Stimulated activated CD4-positive, alpha-beta T cell treated with anti-CD3 and anti-CD28 coated beads, Interleukin-15, amount 100 ng/mL, for 1 hour (primary cell): ENCODE results near the gene NEAT1.

ENCODE experiments used
- DNase-seq, 2 donors: peaks; one replicate each; pipeline ENCODE4 v3.0.0-alpha.2; 2020; ENCODE audit warnings: low read depth in 1 of 2, low spot score in 1 of 2

Gene NEAT1

GRCh38 chr11:65478388-65479183 is 56.0 kb downstream of the NEAT1 start:
- no peak for DNase-seq

- no peak for DNase-seq
Observed at GRCh38 chr11:65479184-65480145, 56.9 kb downstream of the NEAT1 start.

- no peak for DNase-seq
Observed at GRCh38 chr11:65482306-65482850, 59.8 kb downstream of the NEAT1 start.

GRCh38 chr11:65485920-65486219 is 63.3 kb downstream of the NEAT1 start:
- DNase-seq = no peak

- no peak for DNase-seq
Observed at GRCh38 chr11:65486570-65487466, 64.2 kb downstream of the NEAT1 start.

- DNase-seq = no peak
Observed at GRCh38 chr11:65487467-65488272, 65.1 kb downstream of the NEAT1 start.

- DNase-seq = no peak
Observed at GRCh38 chr11:65488273-65489034, 65.9 kb downstream of the NEAT1 start.

- DNase-seq = no peak
Observed at GRCh38 chr11:65489035-65489705, 66.6 kb downstream of the NEAT1 start.

- DNase-seq = no peak
Observed at GRCh38 chr11:65489706-65490320, 67.2 kb downstream of the NEAT1 start.

GRCh38 chr11:65491163-65491465 is 68.5 kb downstream of the NEAT1 start:
- DNase-seq = no peak

- no peak for DNase-seq
Observed at GRCh38 chr11:65491614-65492386, 69.2 kb downstream of the NEAT1 start.

GRCh38 chr11:65492387-65492636 is 69.7 kb downstream of the NEAT1 start:
- DNase-seq = no peak

GRCh38 chr11:65492637-65493366 is 70.2 kb downstream of the NEAT1 start:
- no peak for DNase-seq

GRCh38 chr11:65493367-65494176 is 71.0 kb downstream of the NEAT1 start:
- no peak for DNase-seq
